Small intestine (tissue), 7 donors: Measurements from ENCODE around the gene TC2N. TPM values are rescaled to one million over a fixed set of nuclear protein-coding genes. Genes with fewer than 3 reads are reported as not detected.

Experiments
- DNase-seq, 2 donors: peaks; one replicate each; pipeline versions ENCODE4 v3.0.0 to v3.0.0-alpha.2; 2013
- FAIRE-seq: peaks from 2 replicates; lab custom pipeline; 2012; peaks lifted over from hg19 to GRCh38; lab: Jason Lieb, UNC
- H3K27ac ChIP-seq, 3 donors: one replicate each; pipeline ENCODE4 v1.5.1; 2013; ENCODE audit warnings: low read length in 2 of 3, mild to moderate bottlenecking in 2 of 3, control low read depth in 1 of 3, inconsistent platforms in 1 of 3, low read depth in 1 of 3, moderate library complexity in 1 of 3
- H3K27me3 ChIP-seq, 3 donors: one replicate each; pipeline ENCODE4 v1.6.1; 2013; ENCODE audit warnings: low read length in 3 of 3, inconsistent platforms in 1 of 3; ENCODE audit not compliant: control insufficient read depth in 3 of 3, insufficient read depth in 3 of 3
- H3K36me3 ChIP-seq, 3 donors: one replicate each; pipeline ENCODE4 v1.6.1; 2013; ENCODE audit warnings: low read length in 3 of 3, inconsistent platforms in 1 of 3, low read depth in 1 of 3, mild to moderate bottlenecking in 1 of 3, moderate library complexity in 1 of 3; ENCODE audit not compliant: control insufficient read depth in 3 of 3, insufficient read depth in 2 of 3
- H3K4me1 ChIP-seq, 3 donors: one replicate each; pipeline ENCODE4 v1.6.1; 2013; ENCODE audit warnings: low read length in 2 of 3, inconsistent platforms in 1 of 3, low read depth in 1 of 3, mild to moderate bottlenecking in 1 of 3, moderate library complexity in 1 of 3; ENCODE audit not compliant: control insufficient read depth in 3 of 3, insufficient read depth in 2 of 3
- H3K4me3 ChIP-seq, 3 donors: one replicate each; pipeline ENCODE4 v1.5.1; 2013; ENCODE audit warnings: low read length in 3 of 3, control low read depth in 1 of 3, inconsistent platforms in 1 of 3, low read depth in 1 of 3, mild to moderate bottlenecking in 1 of 3, moderate library complexity in 1 of 3
- H3K9me3 ChIP-seq, 2 donors: one replicate each; pipeline ENCODE4 v1.6.1; 2013; ENCODE audit warnings: low read depth in 1 of 2, low read length in 1 of 2; ENCODE audit not compliant: control insufficient read depth in 2 of 2, insufficient read depth in 1 of 2
- WGBS, 3 donors: extraction: QIAGEN DNeasy Blood & Tissue Kit; methylation state at CpG; one replicate each; pipeline ENCODE4 v1.1.7; 2013; 5-methylcytosine and 5-hydroxymethylcytosine counted together
- polyA plus RNA-seq, 4 donors: library from polyadenylated mRNA; stranded (reverse) in 3 of 4; unstranded in 1 of 4; fragments of 200-250 nt in 3 of 4; fragments of 120-200 nt in 1 of 4; gene quantifications; one replicate each; pipeline versions ENCODE4 v1.2.1 to v1.2.3, GENCODE V29; 2013
- donor health status: healthy with polysubstance abuse.
- donor health status: control.
- donor health status: control.
- donor health status: Bipolar disorder and iron deficiency.
- donor health status: healthy.

Gene TC2N
- polyA plus RNA-seq, 4 donors = 12.4 to 31.7 (median 20.4) TPM

- Histone ChIP-seq H3K9me3 (no peaks in the 10 kb centered on the region), H3K36me3 (no peaks in the 10 kb centered on the region), H3K4me3 (peak overlapping the region in 1 of 3 donors; percentile 2), H3K27me3 (no peaks in the 10 kb centered on the region), H3K27ac (no peak overlapping the region), H3K4me1 (peaks cover 0 to 12% (median 7%) of the 10 kb centered on the region in 3 donors)
- no peak for DNase-seq
- FAIRE-seq = no peak
- WGBS, 3 donors = 54 to 77% (median 70%) methylated on average over 2 of the region's 2 CpGs
These were observed 32.8 kb downstream of the TC2N start for GRCh38 chr14:91834571-91834970.

- WGBS, 3 donors = 10 to 24% (median 10%) methylated on average over 1 of the region's 1 CpG
- DNase-seq = no peak
- Histone ChIP-seq H3K4me3 (no peak overlapping the region), H3K27me3 (no peaks in the 10 kb centered on the region), H3K4me1 (peaks cover 0 to 3% (median 0%) of the 10 kb centered on the region in 3 donors), H3K36me3 (no peaks in the 10 kb centered on the region), H3K9me3 (peaks cover 0 to 3% of the 10 kb centered on the region in 2 donors), H3K27ac (peak overlapping the region in 1 of 3 donors; percentile 6)
- FAIRE-seq = no peak
These were observed 36.0 kb downstream of the TC2N start for GRCh38 chr14:91831337-91831736.

- FAIRE-seq (no peak), DNase-seq (no peak)
- peak overlapping the region in 1 of 3 donors; percentile 6 for H3K27ac ChIP-seq
- WGBS, 3 donors = 30 to 48% (median 38%) methylated on average over 3 of the region's 3 CpGs
- peaks cover 0 to 3% (median 0%) of the 10 kb centered on the region in 3 donors for H3K4me1 ChIP-seq
- no peak overlapping the region for H3K4me3 ChIP-seq
- H3K36me3 ChIP-seq = no peaks in the 10 kb centered on the region
- H3K9me3 ChIP-seq = peaks cover 0 to 3% of the 10 kb centered on the region in 2 donors
- no peaks in the 10 kb centered on the region for H3K27me3 ChIP-seq
These were observed 36.6 kb downstream of the TC2N start for GRCh38 chr14:91830777-91831176.

- Histone ChIP-seq H3K27me3 (no peaks in the 10 kb centered on the region), H3K4me3 (no peak overlapping the region), H3K36me3 (no peaks in the 10 kb centered on the region), H3K27ac (no peak overlapping the region), H3K9me3 (peaks cover 0 to 3% of the 10 kb centered on the region in 2 donors), H3K4me1 (peaks cover 0 to 3% (median 0%) of the 10 kb centered on the region in 3 donors)
- no peak for DNase-seq
- WGBS, 3 donors = 30 to 45% (median 39%) methylated on average over 2 of the region's 2 CpGs
- FAIRE-seq = no peak
These were observed 37.8 kb downstream of the TC2N start for GRCh38 chr14:91829511-91829910.

GRCh38 chr14:91827746-91828145, 39.6 kb downstream of the TC2N start:
- 95 to 100% (median 97%) methylated on average over 1 of the region's 1 CpG for WGBS, 3 donors
- Histone ChIP-seq H3K27ac (no peak overlapping the region), H3K27me3 (no peaks in the 10 kb centered on the region), H3K9me3 (peaks cover 0 to 3% of the 10 kb centered on the region in 2 donors), H3K4me3 (no peak overlapping the region), H3K36me3 (no peaks in the 10 kb centered on the region), H3K4me1 (peaks cover 0 to 3% (median 0%) of the 10 kb centered on the region in 3 donors)
- FAIRE-seq (no peak), DNase-seq (no peak)

- 76 to 91% (median 81%) methylated on average over 3 of the region's 3 CpGs for WGBS, 3 donors
- H3K27me3 ChIP-seq = no peaks in the 10 kb centered on the region
- no peak overlapping the region for H3K4me3 ChIP-seq
- no peak for FAIRE-seq
- H3K36me3 ChIP-seq = no peaks in the 10 kb centered on the region
- H3K27ac ChIP-seq = no peak overlapping the region
- H3K4me1 ChIP-seq = no peaks in the 10 kb centered on the region
- no peak for DNase-seq
- H3K9me3 ChIP-seq = peaks cover 0 to 8% of the 10 kb centered on the region in 2 donors
These were observed 49.6 kb downstream of the TC2N start for GRCh38 chr14:91817566-91818325.

GRCh38 chr14:91814317-91814716, 53.0 kb downstream of the TC2N start:
- Histone ChIP-seq H3K27ac (no peak overlapping the region), H3K9me3 (peaks cover 0 to 13% of the 10 kb centered on the region in 2 donors), H3K36me3 (peaks cover 0 to 4% (median 4%) of the 10 kb centered on the region in 3 donors), H3K4me1 (no peaks in the 10 kb centered on the region), H3K27me3 (no peaks in the 10 kb centered on the region), H3K4me3 (no peak overlapping the region)
- FAIRE-seq = no peak
- WGBS, 3 donors = 87 to 100% (median 90%) methylated on average over 1 of the region's 1 CpG
- DNase-seq = no peak

GRCh38 chr14:91810699-91811098, 56.6 kb downstream of the TC2N start:
- H3K4me1 ChIP-seq = no peaks in the 10 kb centered on the region
- no peaks in the 10 kb centered on the region for H3K27me3 ChIP-seq
- FAIRE-seq (no peak), DNase-seq (no peak)
- peaks cover 0 to 22% (median 13%) of the 10 kb centered on the region in 3 donors for H3K36me3 ChIP-seq
- H3K27ac ChIP-seq = no peak overlapping the region
- 93 to 97% (median 95%) methylated on average over 2 of the region's 2 CpGs for WGBS, 3 donors
- H3K9me3 ChIP-seq = peaks cover 0 to 33% of the 10 kb centered on the region in 2 donors
- H3K4me3 ChIP-seq = no peak overlapping the region
